HepG2 (cell line): Measurements from ENCODE around the gene BHMT. TPM values are rescaled to one million over a fixed set of nuclear protein-coding genes. Genes with fewer than 3 reads are reported as not detected.

ENCODE experiments used
- FOSL2 ChIP-seq: sonication (generic); formaldehyde crosslinking; IDR thresholded peaks from 2 replicates; pipeline ENCODE4 v1.4.0; 2020; ENCODE audit warnings: missing genetic modification reagents
- GATA4 ChIP-seq: sonication (generic); IDR thresholded peaks from 2 replicates; pipeline ENCODE4 v1.6.1; 2016; ENCODE audit warnings: antibody characterized with exemption, low read depth, borderline replicate concordance
- MAFG ChIP-seq: sonication (generic); formaldehyde crosslinking; IDR thresholded peaks from 2 replicates; pipeline ENCODE4 v1.5.1; 2020; ENCODE audit warnings: mild to moderate bottlenecking, missing genetic modification reagents
- MAFK ChIP-seq, 2 experiments: IDR thresholded peaks in 1 of 2; conservative IDR thresholded peaks in 1 of 2; 2 replicates each; pipeline ENCODE4 v1.6.1; 2011; ENCODE audit warnings: improper control_type of control experiment in 2 of 2, low read length in 2 of 2
- PHB2 ChIP-seq: fragments of 450-650 bp; IDR thresholded peaks from 2 replicates; pipeline ENCODE4 v1.6.1; 2018; ENCODE audit not compliant: partially characterized antibody
- PHF8 ChIP-seq: sonication (generic); formaldehyde crosslinking; IDR thresholded peaks from 2 replicates; pipeline ENCODE4 v1.5.0; 2020; ENCODE audit warnings: missing genetic modification reagents
- POLR2AphosphoS2 ChIP-seq: IDR thresholded peaks from 2 replicates; pipeline ENCODE4 v1.6.1; 2011; ENCODE audit warnings: low read depth, low read length, improper control_type of control experiment
- SAFB2 ChIP-seq: sonication (generic); formaldehyde crosslinking; IDR thresholded peaks from 2 replicates; pipeline ENCODE4 v1.5.1; 2020; ENCODE audit warnings: missing genetic modification reagents, low read depth, mild to moderate bottlenecking, borderline replicate concordance
- TBP ChIP-seq: sonication (generic); formaldehyde crosslinking; IDR thresholded peaks from 2 replicates; pipeline ENCODE4 v1.5.0; 2020; ENCODE audit warnings: missing genetic modification reagents
- ZNF430 ChIP-seq: sonication (generic); formaldehyde crosslinking; IDR thresholded peaks from 2 replicates; pipeline ENCODE4 v1.9.0; 2021; ENCODE audit warnings: mild to moderate bottlenecking, missing genetic modification reagents
- ZNF549 ChIP-seq: sonication (generic); formaldehyde crosslinking; IDR thresholded peaks from 2 replicates; pipeline ENCODE4 v1.5.0; 2020; ENCODE audit warnings: missing genetic modification reagents
- ZNF614 ChIP-seq: IDR thresholded peaks from 2 replicates; pipeline ENCODE4 v1.6.1; 2018; ENCODE audit warnings: missing biosample characterization, missing genetic modification reagents, inconsistent platforms, borderline replicate concordance
- ZNF800 ChIP-seq: sonication (generic); formaldehyde crosslinking; IDR thresholded peaks from 2 replicates; pipeline ENCODE4 v1.4.0; 2020; ENCODE audit warnings: missing genetic modification reagents
- polyA plus RNA-seq, 8 experiments: library from polyadenylated mRNA; depleted of rRNA in 3 of 8; stranded (reverse) in 7 of 8; unstranded in 1 of 8; fragments of >200 nt; fragmentation: Illumina TruSeq in 4 of 8; extraction: Trizol in 4 of 8; gene quantifications; 2 replicates each; pipeline versions ENCODE4 v1.2.1 to v1.2.3, GENCODE V29; 2011 to 2016; ENCODE audit warnings: low read depth in 4 of 8, missing spikeins in 1 of 8, mixed read lengths in 1 of 8; ENCODE audit not compliant: insufficient read depth in 1 of 8
- total RNA-seq, 5 experiments: library from RNA; depleted of rRNA; stranded (reverse); fragments of >200 nt; fragmentation: Illumina TruSeq; extraction: Trizol; gene quantifications; 2 replicates each; pipeline ENCODE4 v1.2.3, GENCODE V29; 2016; ENCODE audit warnings: low read depth in 1 of 5
- TF ChIP-seq, protein P1 (sequence below): sonication (generic); formaldehyde crosslinking; IDR thresholded peaks from 2 replicates; pipeline ENCODE4 v1.9.0; 2021; ENCODE audit warnings: missing genetic modification reagents, borderline replicate concordance
- TF ChIP-seq, protein P2 (sequence below): sonication (generic); formaldehyde crosslinking; IDR thresholded peaks from 2 replicates; pipeline ENCODE4 v1.9.0; 2021; ENCODE audit warnings: mild to moderate bottlenecking, missing genetic modification reagents
- TF ChIP-seq, protein P3 (sequence below): sonication (generic); formaldehyde crosslinking; IDR thresholded peaks from 2 replicates; pipeline ENCODE4 v1.8.1; 2022; ENCODE audit warnings: low read depth, mild to moderate bottlenecking, missing genetic modification reagents

BHMT gene
- total and polyA plus RNA-seq, 2 of the 13 experiments (the other 11 are each of a cell fraction or from before 2014, with no cell fraction given), result 0.40 to 6.4 TPM

DNA sequence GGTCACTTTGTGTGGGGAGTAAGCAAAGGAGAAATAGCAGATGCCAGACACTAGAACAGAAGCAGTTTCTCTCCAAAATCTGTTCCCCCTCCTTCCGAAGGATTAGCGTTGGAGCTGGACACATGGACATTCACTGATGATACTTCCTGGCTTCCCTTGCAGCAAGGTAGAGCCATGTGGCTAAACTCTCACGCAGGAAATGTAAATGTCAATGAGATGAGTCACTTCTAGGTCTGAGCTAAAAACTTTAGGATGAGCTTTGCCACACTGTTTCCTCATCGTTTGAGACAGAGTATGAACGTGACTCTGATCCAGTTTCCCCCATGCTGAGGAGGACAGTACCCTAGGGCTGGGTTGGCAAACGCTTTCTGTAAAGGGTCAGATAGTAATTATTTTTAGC is 37.0 kb upstream of the BHMT start (continued):
- TF ChIP-seq MAFK (conservative IDR thresholded peaks at IDR 0.05 in 1 of 2, IDR thresholded peaks at IDR 0.05 in 1 of 2; ENCODE audit: low read length in 2 of 2) (no peak; a peak in 1 of 4 replicates), MAFG (CRISPR knock-in tag) (no peak), PHF8 (CRISPR knock-in tag) (no peak), ZNF800 (CRISPR knock-in tag) (no peak), ZNF614 (CRISPR knock-in tag) (peak; percentile 62; the same call in 1 of the 2 replicates), TBP (CRISPR knock-in tag) (no peak), ZNF430 (CRISPR knock-in tag) (no peak), ZNF549 (no peak), SAFB2 (no peak), POLR2AphosphoS2 (no peak), PHB2 (no peak), GATA4 (no peak), FOSL2 (CRISPR knock-in tag) (peak; percentile 90)
- TF ChIP-seq, protein P1, sequence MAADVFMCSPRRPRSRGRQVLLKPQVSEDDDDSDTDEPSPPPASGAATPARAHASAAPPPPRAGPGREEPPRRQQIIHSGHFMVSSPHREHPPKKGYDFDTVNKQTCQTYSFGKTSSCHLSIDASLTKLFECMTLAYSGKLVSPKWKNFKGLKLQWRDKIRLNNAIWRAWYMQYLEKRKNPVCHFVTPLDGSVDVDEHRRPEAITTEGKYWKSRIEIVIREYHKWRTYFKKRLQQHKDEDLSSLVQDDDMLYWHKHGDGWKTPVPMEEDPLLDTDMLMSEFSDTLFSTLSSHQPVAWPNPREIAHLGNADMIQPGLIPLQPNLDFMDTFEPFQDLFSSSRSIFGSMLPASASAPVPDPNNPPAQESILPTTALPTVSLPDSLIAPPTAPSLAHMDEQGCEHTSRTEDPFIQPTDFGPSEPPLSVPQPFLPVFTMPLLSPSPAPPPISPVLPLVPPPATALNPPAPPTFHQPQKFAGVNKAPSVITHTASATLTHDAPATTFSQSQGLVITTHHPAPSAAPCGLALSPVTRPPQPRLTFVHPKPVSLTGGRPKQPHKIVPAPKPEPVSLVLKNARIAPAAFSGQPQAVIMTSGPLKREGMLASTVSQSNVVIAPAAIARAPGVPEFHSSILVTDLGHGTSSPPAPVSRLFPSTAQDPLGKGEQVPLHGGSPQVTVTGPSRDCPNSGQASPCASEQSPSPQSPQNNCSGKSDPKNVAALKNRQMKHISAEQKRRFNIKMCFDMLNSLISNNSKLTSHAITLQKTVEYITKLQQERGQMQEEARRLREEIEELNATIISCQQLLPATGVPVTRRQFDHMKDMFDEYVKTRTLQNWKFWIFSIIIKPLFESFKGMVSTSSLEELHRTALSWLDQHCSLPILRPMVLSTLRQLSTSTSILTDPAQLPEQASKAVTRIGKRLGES, result no peak
- TF ChIP-seq, protein P2, sequence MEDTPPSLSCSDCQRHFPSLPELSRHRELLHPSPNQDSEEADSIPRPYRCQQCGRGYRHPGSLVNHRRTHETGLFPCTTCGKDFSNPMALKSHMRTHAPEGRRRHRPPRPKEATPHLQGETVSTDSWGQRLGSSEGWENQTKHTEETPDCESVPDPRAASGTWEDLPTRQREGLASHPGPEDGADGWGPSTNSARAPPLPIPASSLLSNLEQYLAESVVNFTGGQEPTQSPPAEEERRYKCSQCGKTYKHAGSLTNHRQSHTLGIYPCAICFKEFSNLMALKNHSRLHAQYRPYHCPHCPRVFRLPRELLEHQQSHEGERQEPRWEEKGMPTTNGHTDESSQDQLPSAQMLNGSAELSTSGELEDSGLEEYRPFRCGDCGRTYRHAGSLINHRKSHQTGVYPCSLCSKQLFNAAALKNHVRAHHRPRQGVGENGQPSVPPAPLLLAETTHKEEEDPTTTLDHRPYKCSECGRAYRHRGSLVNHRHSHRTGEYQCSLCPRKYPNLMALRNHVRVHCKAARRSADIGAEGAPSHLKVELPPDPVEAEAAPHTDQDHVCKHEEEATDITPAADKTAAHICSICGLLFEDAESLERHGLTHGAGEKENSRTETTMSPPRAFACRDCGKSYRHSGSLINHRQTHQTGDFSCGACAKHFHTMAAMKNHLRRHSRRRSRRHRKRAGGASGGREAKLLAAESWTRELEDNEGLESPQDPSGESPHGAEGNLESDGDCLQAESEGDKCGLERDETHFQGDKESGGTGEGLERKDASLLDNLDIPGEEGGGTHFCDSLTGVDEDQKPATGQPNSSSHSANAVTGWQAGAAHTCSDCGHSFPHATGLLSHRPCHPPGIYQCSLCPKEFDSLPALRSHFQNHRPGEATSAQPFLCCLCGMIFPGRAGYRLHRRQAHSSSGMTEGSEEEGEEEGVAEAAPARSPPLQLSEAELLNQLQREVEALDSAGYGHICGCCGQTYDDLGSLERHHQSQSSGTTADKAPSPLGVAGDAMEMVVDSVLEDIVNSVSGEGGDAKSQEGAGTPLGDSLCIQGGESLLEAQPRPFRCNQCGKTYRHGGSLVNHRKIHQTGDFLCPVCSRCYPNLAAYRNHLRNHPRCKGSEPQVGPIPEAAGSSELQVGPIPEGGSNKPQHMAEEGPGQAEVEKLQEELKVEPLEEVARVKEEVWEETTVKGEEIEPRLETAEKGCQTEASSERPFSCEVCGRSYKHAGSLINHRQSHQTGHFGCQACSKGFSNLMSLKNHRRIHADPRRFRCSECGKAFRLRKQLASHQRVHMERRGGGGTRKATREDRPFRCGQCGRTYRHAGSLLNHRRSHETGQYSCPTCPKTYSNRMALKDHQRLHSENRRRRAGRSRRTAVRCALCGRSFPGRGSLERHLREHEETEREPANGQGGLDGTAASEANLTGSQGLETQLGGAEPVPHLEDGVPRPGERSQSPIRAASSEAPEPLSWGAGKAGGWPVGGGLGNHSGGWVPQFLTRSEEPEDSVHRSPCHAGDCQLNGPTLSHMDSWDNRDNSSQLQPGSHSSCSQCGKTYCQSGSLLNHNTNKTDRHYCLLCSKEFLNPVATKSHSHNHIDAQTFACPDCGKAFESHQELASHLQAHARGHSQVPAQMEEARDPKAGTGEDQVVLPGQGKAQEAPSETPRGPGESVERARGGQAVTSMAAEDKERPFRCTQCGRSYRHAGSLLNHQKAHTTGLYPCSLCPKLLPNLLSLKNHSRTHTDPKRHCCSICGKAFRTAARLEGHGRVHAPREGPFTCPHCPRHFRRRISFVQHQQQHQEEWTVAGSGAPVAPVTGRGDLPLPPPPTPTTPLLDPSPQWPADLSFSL (CRISPR knock-in tag), result no peak
- TF ChIP-seq, protein P3, sequence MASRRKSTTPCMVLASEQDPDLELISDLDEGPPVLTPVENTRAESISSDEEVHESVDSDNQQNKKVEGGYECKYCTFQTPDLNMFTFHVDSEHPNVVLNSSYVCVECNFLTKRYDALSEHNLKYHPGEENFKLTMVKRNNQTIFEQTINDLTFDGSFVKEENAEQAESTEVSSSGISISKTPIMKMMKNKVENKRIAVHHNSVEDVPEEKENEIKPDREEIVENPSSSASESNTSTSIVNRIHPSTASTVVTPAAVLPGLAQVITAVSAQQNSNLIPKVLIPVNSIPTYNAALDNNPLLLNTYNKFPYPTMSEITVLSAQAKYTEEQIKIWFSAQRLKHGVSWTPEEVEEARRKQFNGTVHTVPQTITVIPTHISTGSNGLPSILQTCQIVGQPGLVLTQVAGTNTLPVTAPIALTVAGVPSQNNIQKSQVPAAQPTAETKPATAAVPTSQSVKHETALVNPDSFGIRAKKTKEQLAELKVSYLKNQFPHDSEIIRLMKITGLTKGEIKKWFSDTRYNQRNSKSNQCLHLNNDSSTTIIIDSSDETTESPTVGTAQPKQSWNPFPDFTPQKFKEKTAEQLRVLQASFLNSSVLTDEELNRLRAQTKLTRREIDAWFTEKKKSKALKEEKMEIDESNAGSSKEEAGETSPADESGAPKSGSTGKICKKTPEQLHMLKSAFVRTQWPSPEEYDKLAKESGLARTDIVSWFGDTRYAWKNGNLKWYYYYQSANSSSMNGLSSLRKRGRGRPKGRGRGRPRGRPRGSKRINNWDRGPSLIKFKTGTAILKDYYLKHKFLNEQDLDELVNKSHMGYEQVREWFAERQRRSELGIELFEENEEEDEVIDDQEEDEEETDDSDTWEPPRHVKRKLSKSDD (CRISPR knock-in tag), result no peak
